Measurements from ENCODE around the gene CEP89.
"Not testable (repeated sequence)": the region's sequence is repeated elsewhere in the genome, so short reads cannot be mapped to it uniquely, and the experiment has no call there.

Gene CEP89

GRCh38 chr19:32945260-32945659 lies 26.5 kb downstream of the CEP89 start:
- DNase-seq, result no peak

GRCh38 chr19:32941273-32941672 lies 30.5 kb downstream of the CEP89 start:
- DNase-seq, result not testable (repeated sequence)

- no peak for DNase-seq
These were observed 35.7 kb downstream of the CEP89 start for GRCh38 chr19:32936065-32936464.

- DNase-seq, result no peak
These were observed 36.1 kb downstream of the CEP89 start for GRCh38 chr19:32935629-32936028.

GRCh38 chr19:32933571-32933970 lies 38.2 kb downstream of the CEP89 start:
- no peak for DNase-seq

- no peak for DNase-seq
These were observed 41.2 kb downstream of the CEP89 start for GRCh38 chr19:32930567-32930966.

- no peak for DNase-seq
These were observed 43.0 kb downstream of the CEP89 start for GRCh38 chr19:32928806-32929205.

GRCh38 chr19:32924200-32924599 lies 47.6 kb downstream of the CEP89 start:
- no peak for DNase-seq

- no peak for DNase-seq
These were observed 50.1 kb downstream of the CEP89 start for GRCh38 chr19:32921624-32922023.

GRCh38 chr19:32919365-32919764 lies 52.4 kb downstream of the CEP89 start:
- no peak for DNase-seq

GRCh38 chr19:32917616-32917996 lies 54.2 kb downstream of the CEP89 start:
- DNase-seq, result no peak

GRCh38 chr19:32916969-32917615 lies 54.7 kb downstream of the CEP89 start:
- DNase-seq, result no peak

GRCh38 chr19:32914879-32915660 lies 56.7 kb downstream of the CEP89 start:
- no peak for DNase-seq

GRCh38 chr19:32911467-32911866 lies 60.3 kb downstream of the CEP89 start:
- no peak for DNase-seq

- no peak for DNase-seq
These were observed 60.9 kb downstream of the CEP89 start for GRCh38 chr19:32910874-32911273.

GRCh38 chr19:32910094-32910493 lies 61.7 kb downstream of the CEP89 start:
- no peak for DNase-seq

- DNase-seq, result no peak
These were observed 62.5 kb downstream of the CEP89 start for GRCh38 chr19:32909257-32909656.

GRCh38 chr19:32908641-32909190 lies 63.0 kb downstream of the CEP89 start:
- DNase-seq, result no peak

- DNase-seq, result no peak
These were observed 69.3 kb downstream of the CEP89 start for GRCh38 chr19:32902448-32902847.

- DNase-seq, result no peak
These were observed 70.1 kb downstream of the CEP89 start for GRCh38 chr19:32901504-32902161.

- DNase-seq, result no peak
These were observed 75.1 kb downstream of the CEP89 start for GRCh38 chr19:32896516-32897214.

- no peak for DNase-seq
These were observed 76.4 kb downstream of the CEP89 start for GRCh38 chr19:32895384-32895783.

- no peak for DNase-seq
These were observed 80.1 kb downstream of the CEP89 start for GRCh38 chr19:32891609-32892008.

Data from activated CD4-positive, CD25-positive, alpha-beta regulatory T cell (primary cell).